Activated T-cell treated with anti-CD3 and anti-CD28 coated beads, Interleukin-2, amount 50 U/mL, for 72 hours (primary cell): ENCODE results near the gene WBP2. TPM values are rescaled to one million over a fixed set of nuclear protein-coding genes. Genes with fewer than 3 reads are reported as not detected.
A peak's percentile ranks its signal among the peaks of the same experiment; 100 is the strongest.

Source experiments
- ATAC-seq, 2 donors: fragments of 150-1000 bp; cut with Tn5 transposase; replicated peaks in 1 of 2; 2 replicates each; pipeline ENCODE4 v1.10.0; 2021; ENCODE audit warnings: moderate library complexity in 2 of 2, mild to moderate bottlenecking in 1 of 2
- DNase-seq, 2 donors: peaks; one replicate each; pipeline ENCODE4 v3.0.0; 2021 to 2022; ENCODE audit warnings: mixed read lengths in 1 of 2
- H3K27ac Mint-ChIP-seq: one replicate; pipeline ENCODE4 v1.8.0; 2022; ENCODE audit warnings: mild to moderate bottlenecking, moderate library complexity, mixed read lengths
- H3K27me3 Mint-ChIP-seq: one replicate; pipeline ENCODE4 v1.8.0; 2022; ENCODE audit warnings: low read depth, mixed read lengths
- H3K36me3 Mint-ChIP-seq, 2 donors: one replicate each; pipeline ENCODE4 v1.8.0; 2022; ENCODE audit warnings: mixed read lengths in 2 of 2, mild to moderate bottlenecking in 1 of 2; ENCODE audit not compliant: insufficient read depth in 2 of 2
- H3K4me1 Mint-ChIP-seq: one replicate; pipeline ENCODE4 v1.8.0; 2022; ENCODE audit warnings: low read depth, mixed read lengths
- H3K4me3 Mint-ChIP-seq, 2 donors: one replicate each; pipeline ENCODE4 v1.8.0; 2022; ENCODE audit warnings: mild to moderate bottlenecking in 2 of 2, mixed read lengths in 2 of 2, moderate library complexity in 2 of 2
- H3K9me3 Mint-ChIP-seq, 2 donors: one replicate each; pipeline ENCODE4 v1.8.0; 2022; ENCODE audit warnings: mixed read lengths in 2 of 2
- total RNA-seq, 2 donors: library from RNA; stranded (reverse); gene quantifications; one replicate each; pipeline ENCODE4 v1.2.3, GENCODE V29; 2022

Gene WBP2
- total RNA-seq, 2 donors from 2014 or later = 90.2 to 109 TPM

DNA sequence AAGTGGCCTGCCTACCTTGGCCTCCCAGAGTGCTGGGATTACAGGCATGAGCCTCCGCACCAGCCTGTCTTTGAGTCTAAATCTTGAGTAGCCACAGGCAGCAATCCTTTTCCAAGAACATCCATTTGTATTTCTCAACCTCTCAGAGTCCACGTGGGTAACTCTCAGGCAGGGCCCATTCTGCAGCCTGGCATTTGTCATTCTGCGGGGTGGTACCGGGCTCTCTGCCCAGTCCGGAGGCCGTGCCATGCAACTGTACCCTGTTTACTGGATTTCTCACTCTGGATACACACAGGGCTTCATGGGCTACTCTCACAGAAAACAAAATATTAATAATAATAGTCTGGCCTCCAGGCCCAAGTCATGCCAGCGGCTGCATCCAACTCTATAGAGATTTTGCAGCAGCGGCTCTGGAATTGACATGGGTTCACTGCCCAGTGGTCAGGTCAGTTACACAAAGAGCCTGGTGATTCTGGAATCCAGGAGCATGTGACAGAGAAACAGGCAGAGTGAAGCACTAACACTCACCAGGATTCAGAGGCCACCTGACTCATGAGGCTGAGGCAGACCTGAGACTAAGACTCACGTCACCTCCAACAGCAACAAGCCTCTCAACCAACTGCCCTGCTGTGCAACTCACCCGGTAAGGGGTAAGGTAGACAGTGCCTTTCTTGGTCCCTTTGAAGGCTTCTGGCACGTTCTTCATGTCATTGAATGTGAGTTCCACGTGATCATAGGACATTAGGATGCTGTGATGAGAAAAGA is 4.0 kb downstream of the WBP2 start:
- Mint-ChIP-seq H3K27me3 (no peaks in the 10 kb centered on the region), H3K4me1 (peaks cover 13% of the 10 kb centered on the region), H3K4me3 (no peak overlapping the region), H3K9me3 (no peaks in the 10 kb centered on the region), H3K27ac (no peak overlapping the region), H3K36me3 (peaks cover 2 to 7% of the 10 kb centered on the region in 2 donors)
- ATAC-seq (no peak), DNase-seq (no peak)

DNA sequence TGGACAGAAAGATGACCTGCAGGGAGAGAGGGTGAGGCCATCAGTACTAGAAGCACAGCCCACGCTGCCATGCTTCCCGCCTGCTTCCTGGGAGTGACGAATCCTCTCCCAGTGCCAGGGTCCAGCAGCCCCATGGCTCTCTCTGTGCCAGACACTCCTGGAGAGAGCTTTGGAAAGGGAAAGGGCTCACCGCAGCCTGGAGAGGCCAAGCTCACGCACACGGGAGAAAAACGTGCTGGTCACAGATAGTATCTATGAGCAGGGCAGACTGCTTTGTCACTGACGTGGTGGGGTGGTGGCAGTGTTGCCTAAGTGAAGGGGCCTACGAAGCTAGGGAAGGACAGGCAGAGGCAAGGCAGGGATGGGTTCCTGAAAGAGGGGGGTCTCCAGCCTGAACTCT is 5.4 kb downstream of the WBP2 start:
- Mint-ChIP-seq H3K9me3 (no peaks in the 10 kb centered on the region), H3K27me3 (no peaks in the 10 kb centered on the region), H3K27ac (no peak overlapping the region), H3K36me3 (peaks cover 2 to 9% of the 10 kb centered on the region in 2 donors), H3K4me1 (peaks cover 22% of the 10 kb centered on the region), H3K4me3 (no peak overlapping the region)
- DNase-seq (no peak), ATAC-seq (no peak)

DNA sequence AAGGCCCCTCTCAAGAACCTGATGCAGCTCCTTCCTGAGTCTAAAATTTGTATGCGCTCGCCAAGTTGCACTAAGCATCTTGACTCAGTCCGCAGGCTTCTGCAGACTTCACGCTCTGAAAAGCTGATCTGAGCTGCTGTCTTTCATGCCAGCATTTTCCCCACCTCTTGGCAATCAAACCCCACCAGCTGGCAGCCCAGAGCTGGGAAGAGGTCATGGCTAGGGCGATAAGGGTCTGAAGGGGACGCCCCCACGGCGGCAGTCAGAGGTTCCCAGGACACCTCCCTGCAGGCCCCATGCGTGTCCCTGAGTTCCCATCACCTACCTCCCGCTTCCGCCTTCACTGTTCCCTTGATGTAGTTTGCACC is 5.9 kb downstream of the WBP2 start:
- no peak for DNase-seq
- Mint-ChIP-seq H3K36me3 (peaks cover 2 to 9% of the 10 kb centered on the region in 2 donors), H3K9me3 (no peaks in the 10 kb centered on the region), H3K4me3 (no peak overlapping the region), H3K27ac (no peak overlapping the region), H3K27me3 (no peaks in the 10 kb centered on the region), H3K4me1 (peaks cover 21% of the 10 kb centered on the region)
- no peak for ATAC-seq

DNA sequence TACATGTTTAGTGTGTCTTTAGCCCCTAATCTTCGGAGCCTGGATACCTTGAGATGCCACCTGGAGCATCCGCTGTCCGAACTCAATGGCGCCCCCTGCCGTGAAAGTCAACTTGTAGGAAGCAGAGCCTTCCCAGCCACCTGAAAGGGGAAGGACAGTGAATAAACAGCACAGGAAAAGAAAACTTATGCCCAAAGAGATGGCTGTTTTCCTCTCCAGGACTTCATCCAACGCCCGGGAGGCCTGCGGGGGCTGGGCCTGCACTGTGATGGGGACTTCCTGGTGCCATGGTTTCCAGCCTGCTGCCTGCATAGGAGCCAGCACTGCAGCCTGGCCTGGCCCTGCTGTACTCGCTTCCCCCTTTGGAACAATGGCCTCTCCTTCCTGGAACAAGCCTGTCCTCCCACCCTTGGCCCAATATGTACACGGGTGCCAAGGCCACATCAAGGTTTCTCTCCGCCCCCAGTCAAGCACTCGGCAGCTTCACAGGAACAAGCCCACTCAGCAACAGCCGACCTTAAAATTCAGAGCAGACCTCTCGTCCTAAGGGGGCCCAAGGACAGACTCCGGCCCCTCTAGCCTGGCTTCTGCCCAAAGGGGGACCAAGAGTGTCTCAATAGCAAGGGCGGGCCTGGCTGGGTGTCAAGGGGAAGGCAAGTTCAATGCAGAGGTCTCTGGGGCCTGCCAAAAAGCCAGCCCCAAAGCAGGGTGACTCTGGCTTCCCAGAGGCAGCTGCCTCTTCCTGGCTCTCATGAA is 6.4 kb downstream of the WBP2 start:
- Mint-ChIP-seq H3K27ac (peak overlapping the region; percentile 66), H3K4me3 (no peak overlapping the region), H3K4me1 (peaks cover 20% of the 10 kb centered on the region), H3K27me3 (no peaks in the 10 kb centered on the region), H3K9me3 (no peaks in the 10 kb centered on the region), H3K36me3 (peaks cover 2 to 9% of the 10 kb centered on the region in 2 donors)
- ATAC-seq (peak; percentile 22 to 27), DNase-seq (peak; percentile 80 to 84)

DNA sequence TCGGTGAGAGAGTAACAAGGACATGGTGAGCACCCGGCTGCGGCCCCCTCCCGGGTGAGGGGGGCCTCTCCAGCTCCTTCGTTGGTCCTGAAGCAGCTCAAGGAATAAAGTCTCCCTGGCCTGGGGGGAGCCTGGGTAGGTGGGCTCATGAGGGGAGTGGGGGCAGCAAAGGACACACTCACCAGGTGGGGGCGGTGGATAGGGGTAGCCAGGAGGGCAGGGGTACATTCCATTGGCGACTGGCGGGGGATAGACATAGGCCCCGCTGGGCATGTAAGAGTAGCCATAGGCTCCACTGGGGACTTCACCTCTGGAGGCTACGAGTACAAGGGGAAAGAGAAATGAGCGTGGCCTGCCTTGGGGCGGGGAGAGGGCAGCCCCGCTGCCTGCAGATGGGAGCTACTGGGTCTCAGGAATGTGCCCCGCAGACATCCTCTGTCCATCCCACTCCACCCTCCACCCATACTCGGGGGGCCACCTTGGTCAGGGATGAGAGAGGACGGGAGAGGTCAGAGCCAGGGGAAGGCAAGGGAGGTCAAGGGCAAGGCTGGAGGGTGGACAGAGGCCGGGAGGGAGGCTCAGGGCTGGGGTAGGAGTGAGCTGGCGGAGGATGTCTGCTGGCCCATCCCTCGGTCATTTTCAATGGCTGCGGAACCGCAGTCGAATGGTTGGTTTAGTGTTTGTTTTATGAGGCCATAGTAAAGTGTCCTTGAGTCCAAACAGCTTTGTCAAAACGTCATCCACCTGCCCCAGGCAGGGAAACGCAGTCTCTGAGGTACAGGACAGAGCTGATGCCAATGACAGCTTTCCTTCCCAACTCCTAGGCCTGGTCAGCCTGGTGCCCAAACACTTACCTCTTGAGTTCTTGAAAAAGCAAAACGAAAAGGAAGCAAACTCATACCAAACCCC is 7.3 kb downstream of the WBP2 start:
- H3K9me3 Mint-ChIP-seq = no peaks in the 10 kb centered on the region
- H3K36me3 Mint-ChIP-seq = peaks cover 2 to 11% of the 10 kb centered on the region in 2 donors
- no peak for DNase-seq
- ATAC-seq = no peak
- peak overlapping the region; percentile 66 for H3K27ac Mint-ChIP-seq
- no peak overlapping the region for H3K4me3 Mint-ChIP-seq
- H3K27me3 Mint-ChIP-seq = no peaks in the 10 kb centered on the region
- peaks cover 14% of the 10 kb centered on the region for H3K4me1 Mint-ChIP-seq

DNA sequence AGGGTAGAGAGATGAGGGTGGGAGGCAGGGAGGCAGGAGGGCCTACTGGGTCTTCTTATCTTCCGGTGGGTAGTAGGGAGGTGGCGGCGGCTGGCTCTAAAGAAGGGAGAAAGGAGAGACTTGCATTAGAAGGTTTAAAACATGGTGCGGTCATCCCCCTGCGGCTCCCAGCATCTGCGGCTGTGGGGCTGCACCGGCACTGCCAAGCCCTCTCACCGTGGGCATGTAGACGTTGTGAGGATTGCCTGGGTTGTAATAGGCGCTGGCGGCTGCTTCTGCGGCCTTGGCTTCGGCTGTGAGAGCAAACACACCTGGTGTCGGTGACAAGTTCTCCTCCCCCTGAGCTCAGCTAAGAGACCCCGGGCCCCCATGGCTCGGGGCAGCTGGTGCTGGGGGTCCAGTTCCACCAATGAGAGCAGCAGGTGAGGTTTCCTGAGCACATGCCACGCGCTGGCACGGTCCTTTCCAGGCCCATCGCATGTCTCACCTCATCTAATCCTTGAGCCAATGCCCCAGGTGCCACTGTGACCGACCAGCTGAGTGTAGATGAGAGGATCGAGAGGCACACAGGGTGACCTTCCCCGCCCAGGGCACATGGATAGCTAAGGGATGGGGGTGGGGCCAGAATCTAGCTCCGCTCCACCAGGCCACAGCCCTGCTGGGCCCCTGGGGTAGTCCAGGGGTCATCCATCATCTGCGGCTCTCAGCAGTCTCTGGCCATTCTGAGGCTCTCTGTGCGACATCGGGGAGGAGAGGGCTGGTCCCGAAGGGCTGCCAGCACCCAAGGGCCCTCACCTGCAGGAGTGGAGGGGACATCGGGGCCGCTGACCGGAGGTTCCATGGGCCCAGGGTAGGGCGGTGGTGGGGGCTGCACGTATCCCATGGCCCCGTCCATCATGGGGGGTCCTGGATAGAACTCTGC is 8.2 kb downstream of the WBP2 start:
- H3K27ac Mint-ChIP-seq = peak overlapping the region; percentile 70
- no peaks in the 10 kb centered on the region for H3K9me3 Mint-ChIP-seq
- H3K27me3 Mint-ChIP-seq = no peaks in the 10 kb centered on the region
- H3K36me3 Mint-ChIP-seq = peaks cover 2 to 11% of the 10 kb centered on the region in 2 donors
- H3K4me3 Mint-ChIP-seq = no peak overlapping the region
- H3K4me1 Mint-ChIP-seq = peaks cover 18% of the 10 kb centered on the region
- no peak for ATAC-seq
- DNase-seq = no peak

DNA sequence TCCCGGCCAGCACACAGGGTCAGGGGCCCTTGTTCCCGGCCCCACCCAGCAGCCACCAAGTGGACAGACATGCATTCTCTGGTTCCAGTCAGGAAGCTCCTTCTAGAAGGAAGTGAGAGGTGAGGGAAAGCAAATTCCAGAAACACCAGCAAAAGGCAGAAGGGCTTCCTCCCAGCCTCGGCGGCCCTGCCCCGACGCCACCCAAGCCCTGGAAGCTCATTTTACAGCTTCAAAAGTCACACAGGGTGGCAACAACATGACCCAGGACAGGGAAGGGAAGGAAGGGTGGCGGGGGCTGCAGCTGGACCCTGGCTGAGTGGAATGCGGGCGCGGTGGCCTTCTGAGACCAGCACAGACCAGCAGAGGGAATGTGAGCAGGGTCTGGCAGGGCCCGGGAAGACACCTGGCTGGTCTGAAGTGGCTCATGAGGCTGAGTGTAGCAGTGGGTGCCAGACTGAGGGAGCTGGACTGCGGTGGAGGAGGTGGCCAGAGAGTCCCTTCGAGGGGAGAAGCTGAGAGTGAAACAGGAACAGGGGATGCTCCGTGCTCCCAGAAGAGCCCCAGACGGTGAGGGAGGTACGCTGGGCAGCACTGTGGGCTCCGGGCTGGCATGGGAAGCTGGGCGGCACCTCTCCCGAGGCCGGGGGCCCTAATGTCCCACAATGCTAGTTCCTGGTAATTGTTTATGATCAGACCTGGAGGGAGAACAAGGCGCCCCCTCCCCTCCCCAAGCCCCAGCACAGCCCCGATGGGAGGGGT is 9.0 kb downstream of the WBP2 start:
- peaks cover 2 to 11% of the 10 kb centered on the region in 2 donors for H3K36me3 Mint-ChIP-seq
- H3K4me3 Mint-ChIP-seq = no peak overlapping the region
- ATAC-seq (no peak), DNase-seq (no peak)
- peaks cover 19% of the 10 kb centered on the region for H3K4me1 Mint-ChIP-seq
- no peaks in the 10 kb centered on the region for H3K27me3 Mint-ChIP-seq
- no peaks in the 10 kb centered on the region for H3K9me3 Mint-ChIP-seq
- peak overlapping the region; percentile 18 for H3K27ac Mint-ChIP-seq

DNA sequence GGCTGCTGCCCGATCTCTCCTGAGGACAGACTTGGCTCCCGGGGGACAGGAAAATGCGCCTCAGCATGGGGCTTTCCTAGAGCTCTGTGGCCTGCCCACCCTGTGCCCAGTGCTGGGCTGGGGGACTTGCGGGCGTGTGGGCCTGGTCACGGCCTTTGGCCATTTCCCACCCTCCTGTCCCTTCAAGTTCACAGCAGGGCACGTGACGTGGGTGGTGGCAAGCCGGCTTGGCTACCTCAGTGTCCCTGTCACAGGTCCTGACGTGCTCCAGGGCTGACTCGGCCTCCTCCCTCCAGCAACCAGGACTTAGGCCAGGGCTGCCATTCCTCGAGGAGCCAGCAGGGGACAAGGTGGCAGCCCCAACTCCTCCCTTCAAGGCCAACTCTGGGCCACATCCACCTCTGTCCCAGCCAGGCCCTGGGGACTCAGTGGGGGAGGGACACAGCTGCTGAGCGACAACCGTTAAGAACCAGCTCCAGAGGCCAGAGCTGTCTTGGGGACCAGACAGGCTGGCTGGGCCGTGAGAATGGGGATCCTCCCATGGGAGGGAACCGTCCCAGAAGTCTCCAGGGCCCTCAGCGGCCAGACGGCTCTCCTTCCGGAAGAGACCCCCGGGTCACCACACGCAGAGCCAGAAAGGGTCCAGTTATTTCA is 9.9 kb downstream of the WBP2 start:
- H3K36me3 Mint-ChIP-seq = peaks cover 2 to 6% of the 10 kb centered on the region in 2 donors
- DNase-seq (peak; percentile 69 to 79), ATAC-seq (peak; percentile 50 to 57)
- H3K9me3 Mint-ChIP-seq = no peaks in the 10 kb centered on the region
- peak overlapping the region; percentile 38 for H3K27ac Mint-ChIP-seq
- H3K4me1 Mint-ChIP-seq = peaks cover 19% of the 10 kb centered on the region
- no peaks in the 10 kb centered on the region for H3K27me3 Mint-ChIP-seq
- H3K4me3 Mint-ChIP-seq = peak overlapping the region; percentile 40 to 60

DNA sequence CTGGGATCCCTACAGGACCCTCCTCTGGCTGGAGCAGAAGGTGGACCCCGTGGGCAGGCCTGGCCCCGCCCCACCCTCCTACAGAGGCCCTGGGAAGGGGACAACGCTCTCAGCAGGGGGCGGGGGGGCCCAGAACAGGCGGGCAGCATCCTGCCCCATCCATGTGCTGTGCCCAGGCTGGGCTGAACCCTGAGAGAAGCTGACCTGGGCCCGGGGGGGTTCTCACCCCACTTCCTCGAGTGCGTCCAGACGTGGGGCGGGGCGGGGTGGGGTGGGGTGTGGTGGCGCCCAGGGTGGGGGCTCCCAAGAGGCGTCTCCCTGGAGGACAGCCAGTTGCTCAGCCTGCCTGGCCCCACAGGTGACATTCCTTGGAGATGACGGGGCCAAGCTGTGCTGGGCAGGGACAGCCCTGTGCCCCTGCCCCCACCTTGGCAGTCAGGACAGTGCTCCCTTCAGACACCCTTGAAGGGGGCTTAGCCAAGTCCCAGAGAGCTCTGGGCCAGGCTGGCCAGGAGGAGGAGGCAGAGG is 10.5 kb downstream of the WBP2 start:
- no peaks in the 10 kb centered on the region for H3K27me3 Mint-ChIP-seq
- peak overlapping the region; percentile 38 for H3K27ac Mint-ChIP-seq
- peaks cover 19% of the 10 kb centered on the region for H3K4me1 Mint-ChIP-seq
- no peaks in the 10 kb centered on the region for H3K9me3 Mint-ChIP-seq
- peak overlapping the region; percentile 91 to 96 for H3K4me3 Mint-ChIP-seq
- DNase-seq = no peak
- peaks cover 2 to 6% of the 10 kb centered on the region in 2 donors for H3K36me3 Mint-ChIP-seq
- peak; percentile 1 to 32 for ATAC-seq

DNA sequence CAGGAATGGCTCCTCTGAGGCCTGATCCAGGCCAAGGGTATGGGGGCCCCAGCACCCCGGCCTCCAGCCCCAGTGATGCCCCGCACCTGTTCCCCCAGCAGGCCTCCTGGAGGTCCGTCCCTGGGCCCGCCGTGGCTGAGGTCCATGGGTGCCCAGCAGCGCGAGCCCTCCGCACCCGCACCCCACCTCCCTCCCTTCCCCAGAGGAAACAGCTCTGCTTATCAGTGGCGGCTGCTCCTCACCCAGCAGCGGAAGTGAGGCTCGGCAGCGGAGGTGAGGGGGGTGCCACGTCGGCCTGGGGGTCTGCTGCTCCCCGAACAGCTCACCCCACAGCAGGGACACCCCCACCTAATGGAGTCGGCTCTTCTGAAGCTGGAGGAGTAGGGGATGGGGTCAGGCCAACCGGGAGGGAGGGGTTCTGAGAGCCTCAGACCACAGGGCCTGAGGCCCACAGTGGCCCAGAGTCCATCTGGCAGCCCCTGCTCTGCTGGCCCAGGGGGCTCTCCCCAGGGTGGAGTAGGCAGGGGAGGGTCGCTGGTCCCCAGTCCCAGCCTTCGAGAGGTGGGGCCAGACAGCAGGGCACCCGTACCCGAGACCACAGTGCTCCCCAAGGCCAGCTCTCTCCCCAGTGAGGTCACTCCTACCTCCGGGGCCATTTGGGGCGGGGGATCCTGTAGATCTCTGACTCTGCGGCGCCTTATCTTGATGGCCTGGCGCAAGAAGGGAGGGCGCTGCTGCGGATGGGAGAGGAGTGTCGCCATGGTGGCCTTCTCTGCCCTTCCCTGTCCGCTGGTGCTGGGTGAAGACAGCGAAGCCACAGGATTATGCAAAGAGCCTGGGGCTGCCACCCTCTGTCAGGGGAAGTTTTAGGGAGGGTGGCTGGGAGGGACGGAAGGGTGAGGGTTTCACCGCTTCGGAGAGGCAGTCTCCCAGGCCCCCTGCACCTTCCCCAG is 11.3 kb downstream of the WBP2 start, which contains the start of gene UNC13D:
UNC13D (minus strand) TSS at position 828 of the 953 bp plus-strand sequence; CDS start at position 761, 67 bp downstream.
- ATAC-seq (peak; percentile 69 to 74), DNase-seq (peak; percentile 69 to 74)
- H3K9me3 Mint-ChIP-seq = no peaks in the 10 kb centered on the region
- H3K4me1 Mint-ChIP-seq = peaks cover 19% of the 10 kb centered on the region
- peak within 1 kb of the TSS; percentile 96 for H3K27ac Mint-ChIP-seq
- H3K4me3 Mint-ChIP-seq = peak within 1 kb of the TSS; percentile 91 to 96
- H3K36me3 Mint-ChIP-seq = peaks cover 0 to 6% of the 10 kb centered on the region in 2 donors
- no peaks in the 10 kb centered on the region for H3K27me3 Mint-ChIP-seq
